ENCODE results near the gene PRAMEF13.
"Not testable (repeated sequence)": the region's sequence is repeated elsewhere in the genome, so short reads cannot be mapped to it uniquely, and the experiment has no call there.

- TF ChIP-seq POLR2A, CTCF (IDR thresholded peaks at IDR 0.05): not testable (repeated sequence)
Measured at GRCh38 chr1:13165531-13165930, 35.7 kb downstream of the PRAMEF13 start, which contains the start of gene HNRNPCL4.

Data from Peyer's patch (tissue), 4 donors.